Fibroblast of lung (primary cell): ENCODE results near the gene ZNF546.

ENCODE experiments used
- EZH2 ChIP-seq: IDR thresholded peaks from 2 replicates; pipeline ENCODE4 v1.5.1; 2012; ENCODE audit warnings: low read length, control low read depth, mild to moderate bottlenecking; ENCODE audit errors: missing control alignments
- TF ChIP-seq, protein P1 (sequence below), 2 donors: IDR thresholded peaks in 1 of 2; conservative IDR thresholded peaks in 1 of 2; 1 replicate in 1 of 2; 2 replicates in 1 of 2; pipeline ENCODE4 v1.5.1; 2011 to 2012; ENCODE audit warnings: low read length in 2 of 2, control low read depth in 1 of 2, inconsistent platforms in 1 of 2, low read depth in 1 of 2, mild to moderate bottlenecking in 1 of 2

GRCh38 chr19:40057166-40057565 is 60.3 kb downstream of the ZNF546 start:
- TF ChIP-seq, protein P1, sequence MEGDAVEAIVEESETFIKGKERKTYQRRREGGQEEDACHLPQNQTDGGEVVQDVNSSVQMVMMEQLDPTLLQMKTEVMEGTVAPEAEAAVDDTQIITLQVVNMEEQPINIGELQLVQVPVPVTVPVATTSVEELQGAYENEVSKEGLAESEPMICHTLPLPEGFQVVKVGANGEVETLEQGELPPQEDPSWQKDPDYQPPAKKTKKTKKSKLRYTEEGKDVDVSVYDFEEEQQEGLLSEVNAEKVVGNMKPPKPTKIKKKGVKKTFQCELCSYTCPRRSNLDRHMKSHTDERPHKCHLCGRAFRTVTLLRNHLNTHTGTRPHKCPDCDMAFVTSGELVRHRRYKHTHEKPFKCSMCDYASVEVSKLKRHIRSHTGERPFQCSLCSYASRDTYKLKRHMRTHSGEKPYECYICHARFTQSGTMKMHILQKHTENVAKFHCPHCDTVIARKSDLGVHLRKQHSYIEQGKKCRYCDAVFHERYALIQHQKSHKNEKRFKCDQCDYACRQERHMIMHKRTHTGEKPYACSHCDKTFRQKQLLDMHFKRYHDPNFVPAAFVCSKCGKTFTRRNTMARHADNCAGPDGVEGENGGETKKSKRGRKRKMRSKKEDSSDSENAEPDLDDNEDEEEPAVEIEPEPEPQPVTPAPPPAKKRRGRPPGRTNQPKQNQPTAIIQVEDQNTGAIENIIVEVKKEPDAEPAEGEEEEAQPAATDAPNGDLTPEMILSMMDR (conservative IDR thresholded peaks at IDR 0.05 in 1 of 2, IDR thresholded peaks at IDR 0.05 in 1 of 2; ENCODE audit: low read depth in 1 of 2, low read length in 2 of 2): no peak
- TF ChIP-seq EZH2: no peak
